ENCODE data around the gene TBC1D5.
"Not testable (repeated sequence)": the region's sequence is repeated elsewhere in the genome, so short reads cannot be mapped to it uniquely, and the experiment has no call there.

TBC1D5 gene

DNA sequence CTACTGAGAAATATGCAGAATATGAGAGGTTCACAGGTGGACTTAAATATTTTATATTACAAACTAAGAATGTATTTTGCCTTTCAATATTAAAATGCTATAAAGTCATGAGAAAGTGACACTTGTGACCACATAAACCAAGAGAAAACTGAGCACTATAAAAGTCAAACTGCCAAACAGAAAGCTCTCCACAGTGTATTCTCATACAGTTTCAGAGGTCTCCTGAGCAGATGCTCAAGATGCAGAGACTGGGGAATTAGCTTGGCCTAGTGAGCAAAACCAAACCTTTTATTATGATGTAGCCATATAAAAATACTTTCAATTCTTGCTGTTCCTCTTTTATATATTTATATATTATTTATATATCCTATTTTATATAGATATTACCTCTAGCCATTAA is 227.8 kb downstream of the TBC1D5 start:
- DNase-seq (ENCODE audit: insufficient read length, low spot score): no peak
- no peak for FAIRE-seq
- TF ChIP-seq POLR2AphosphoS5 (IDR thresholded peaks at IDR 0.05; ENCODE audit: low read depth, low read length) (no peak), PAX5 (IDR thresholded peaks at IDR 0.05; ENCODE audit: insufficient read depth, low read length, severe bottlenecking) (no peak), TAF1 (IDR thresholded peaks at IDR 0.05; ENCODE audit: low read depth, low read length) (no peak), POU2F2 (IDR thresholded peaks at IDR 0.05; ENCODE audit: low read depth, low read length) (no peak), POLR2A (IDR thresholded peaks at IDR 0.05; ENCODE audit: low read depth, low read length) (no peak), SPI1 (IDR thresholded peaks at IDR 0.05; ENCODE audit: low read depth, low read length) (no peak)

DNA sequence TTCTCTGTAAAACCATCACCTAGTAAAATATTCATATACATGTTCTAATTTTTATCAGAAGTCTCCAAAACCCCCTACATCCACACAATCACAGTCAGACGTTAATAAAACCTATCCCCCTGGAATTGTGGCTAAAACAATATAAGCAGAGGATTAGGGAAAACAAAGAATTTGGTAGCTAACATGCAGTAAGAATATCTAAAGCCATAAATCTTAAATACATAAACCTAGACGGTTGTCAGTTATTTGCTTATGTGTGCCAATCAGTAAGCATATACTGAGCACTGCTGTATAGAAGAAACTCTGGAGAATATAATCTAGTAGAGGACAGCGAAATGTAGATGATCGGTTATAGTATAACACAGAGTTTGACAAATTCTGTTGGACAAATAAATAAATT is 232.2 kb downstream of the TBC1D5 start:
- FAIRE-seq (no peak), DNase-seq (ENCODE audit: insufficient read length, low spot score) (no peak)
- TF ChIP-seq PAX5 (IDR thresholded peaks at IDR 0.05; ENCODE audit: insufficient read depth, low read length, severe bottlenecking) (no peak), POU2F2 (IDR thresholded peaks at IDR 0.05; ENCODE audit: low read depth, low read length) (no peak), TAF1 (IDR thresholded peaks at IDR 0.05; ENCODE audit: low read depth, low read length) (no peak), POLR2A (IDR thresholded peaks at IDR 0.05; ENCODE audit: low read depth, low read length) (no peak)

DNA sequence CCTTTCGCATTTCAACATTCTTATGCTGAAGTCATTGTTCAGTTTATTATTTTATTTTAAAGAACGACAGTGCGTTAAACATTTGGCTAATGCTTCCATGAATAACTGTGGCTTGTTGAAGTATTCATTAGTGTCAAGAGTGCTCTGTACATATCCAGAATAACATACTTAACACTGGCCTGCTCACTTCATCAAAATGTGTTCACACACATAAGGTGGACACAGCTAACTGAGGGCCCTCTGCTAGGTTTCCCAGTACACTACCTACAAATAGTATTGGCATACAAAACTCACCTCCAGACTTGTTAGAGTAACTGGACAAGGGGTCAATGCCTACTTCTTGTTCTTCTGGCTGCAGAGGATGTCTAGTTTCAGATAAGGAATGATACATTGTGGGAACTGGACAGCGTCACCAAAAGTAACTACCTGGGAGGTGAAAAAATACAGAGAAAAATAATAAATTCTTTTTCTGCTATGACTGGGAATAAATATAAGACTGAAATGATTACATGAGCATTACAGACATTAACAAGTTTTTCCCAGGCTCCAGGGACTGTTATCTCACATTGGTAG is 234.2 kb downstream of the TBC1D5 start:
- no peak for FAIRE-seq
- TF ChIP-seq POLR2AphosphoS5 (IDR thresholded peaks at IDR 0.05; ENCODE audit: low read depth, low read length): no peak
- TF ChIP-seq POLR2A (IDR thresholded peaks at IDR 0.05; ENCODE audit: low read depth, low read length): no peak
- no peak for TF ChIP-seq PAX5 (IDR thresholded peaks at IDR 0.05; ENCODE audit: insufficient read depth, low read length, severe bottlenecking)
- TF ChIP-seq TAF1 (IDR thresholded peaks at IDR 0.05; ENCODE audit: low read depth, low read length): no peak
- TF ChIP-seq POU2F2 (IDR thresholded peaks at IDR 0.05; ENCODE audit: low read depth, low read length): no peak
- no peak for TF ChIP-seq SPI1 (IDR thresholded peaks at IDR 0.05; ENCODE audit: low read depth, low read length)
- DNase-seq (ENCODE audit: insufficient read length, low spot score): no peak

DNA sequence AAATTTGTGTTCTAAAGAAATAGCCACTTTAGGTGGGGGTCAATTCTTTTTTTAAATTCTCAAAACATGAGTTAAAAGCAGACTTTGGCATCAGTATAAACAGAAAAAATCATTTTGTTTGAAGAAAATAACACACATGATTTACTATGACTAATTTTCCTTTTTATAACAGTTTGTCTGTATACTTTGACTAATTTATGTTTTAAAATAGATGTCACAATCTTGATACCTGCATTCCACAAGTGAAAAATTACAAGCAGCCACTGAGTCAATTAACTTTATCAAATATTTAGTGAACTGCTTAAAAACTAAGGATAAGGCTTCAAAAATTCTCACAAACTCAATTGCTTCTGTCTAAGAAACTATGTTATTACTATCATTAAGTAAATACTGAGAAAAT is 235.0 kb downstream of the TBC1D5 start:
- no peak for DNase-seq (ENCODE audit: insufficient read length, low spot score)
- FAIRE-seq: no peak
- no peak for TF ChIP-seq SPI1 (IDR thresholded peaks at IDR 0.05; ENCODE audit: low read depth, low read length)
- no peak for TF ChIP-seq PAX5 (IDR thresholded peaks at IDR 0.05; ENCODE audit: insufficient read depth, low read length, severe bottlenecking)
- no peak for TF ChIP-seq POLR2A (IDR thresholded peaks at IDR 0.05; ENCODE audit: low read depth, low read length)
- TF ChIP-seq TAF1 (IDR thresholded peaks at IDR 0.05; ENCODE audit: low read depth, low read length): no peak
- no peak for TF ChIP-seq POLR2AphosphoS5 (IDR thresholded peaks at IDR 0.05; ENCODE audit: low read depth, low read length)
- TF ChIP-seq POU2F2 (IDR thresholded peaks at IDR 0.05; ENCODE audit: low read depth, low read length): no peak

DNA sequence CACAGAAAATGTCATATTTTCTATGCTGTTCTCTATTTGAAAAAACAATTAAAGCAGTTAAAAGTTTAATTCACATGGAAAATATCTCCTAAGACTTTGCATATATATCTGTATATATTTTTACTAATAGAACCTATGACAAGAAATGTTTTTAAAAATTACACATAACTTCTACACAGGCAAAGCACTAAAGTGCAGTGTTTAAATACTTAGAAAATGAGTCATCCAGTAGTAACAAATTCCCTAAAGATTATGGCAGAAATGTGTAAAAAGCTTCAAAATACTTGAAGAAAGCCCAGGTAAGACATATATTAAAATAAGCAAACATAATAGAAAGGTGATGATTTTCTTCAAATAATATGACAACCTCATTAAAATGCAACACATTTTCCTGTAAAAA is 236.6 kb downstream of the TBC1D5 start:
- FAIRE-seq (no peak), DNase-seq (ENCODE audit: insufficient read length, low spot score) (no peak)
- no peak for TF ChIP-seq POLR2AphosphoS5 (IDR thresholded peaks at IDR 0.05; ENCODE audit: low read depth, low read length)
- TF ChIP-seq SPI1 (IDR thresholded peaks at IDR 0.05; ENCODE audit: low read depth, low read length): no peak
- TF ChIP-seq PAX5 (IDR thresholded peaks at IDR 0.05; ENCODE audit: insufficient read depth, low read length, severe bottlenecking): no peak
- TF ChIP-seq POU2F2 (IDR thresholded peaks at IDR 0.05; ENCODE audit: low read depth, low read length): no peak
- TF ChIP-seq POLR2A (IDR thresholded peaks at IDR 0.05; ENCODE audit: low read depth, low read length): no peak
- no peak for TF ChIP-seq TAF1 (IDR thresholded peaks at IDR 0.05; ENCODE audit: low read depth, low read length)

DNA sequence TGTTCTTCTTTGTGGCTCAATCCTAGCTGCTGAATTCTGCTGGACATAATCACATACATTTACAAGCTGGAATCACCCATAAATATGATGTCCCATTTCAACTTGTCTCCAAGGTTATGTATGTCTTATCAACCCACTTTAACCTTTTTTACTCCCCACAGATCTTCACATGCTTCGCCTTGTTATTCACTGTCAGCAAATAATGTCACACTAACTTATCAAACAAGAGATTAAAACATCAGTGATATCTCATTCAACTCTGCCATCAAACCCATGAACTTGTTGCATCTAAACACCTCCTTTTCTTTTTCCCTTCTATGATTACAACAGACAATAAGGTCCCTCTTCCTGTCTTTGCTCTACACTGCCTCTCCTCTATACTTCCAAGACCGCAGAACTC is 240.7 kb downstream of the TBC1D5 start:
- no peak for FAIRE-seq
- no peak for DNase-seq (ENCODE audit: insufficient read length, low spot score)
- no peak for TF ChIP-seq TAF1 (IDR thresholded peaks at IDR 0.05; ENCODE audit: low read depth, low read length)
- no peak for TF ChIP-seq SPI1 (IDR thresholded peaks at IDR 0.05; ENCODE audit: low read depth, low read length)
- TF ChIP-seq POU2F2 (IDR thresholded peaks at IDR 0.05; ENCODE audit: low read depth, low read length): no peak

DNA sequence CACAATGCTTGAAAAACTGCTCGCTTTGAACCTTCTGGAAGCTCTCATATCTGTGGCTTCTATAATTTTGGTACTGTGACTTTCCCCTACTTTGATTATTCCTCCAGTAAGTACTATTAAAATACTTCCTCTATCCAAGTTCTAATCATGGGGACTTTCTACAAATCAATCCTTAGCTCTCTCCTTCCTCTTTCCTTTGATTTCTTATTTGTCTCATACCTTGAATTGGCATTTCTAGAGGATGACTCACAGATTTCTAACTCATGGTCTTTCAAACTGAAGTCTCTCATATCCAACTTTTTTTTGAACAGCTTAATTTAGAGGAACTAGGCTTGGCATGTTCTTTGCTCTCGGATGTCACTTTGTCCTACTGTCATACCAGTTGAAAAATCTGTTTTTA is 241.8 kb downstream of the TBC1D5 start:
- no peak for TF ChIP-seq POLR2A (IDR thresholded peaks at IDR 0.05; ENCODE audit: low read depth, low read length)
- TF ChIP-seq POLR2AphosphoS5 (IDR thresholded peaks at IDR 0.05; ENCODE audit: low read depth, low read length): no peak
- TF ChIP-seq SPI1 (IDR thresholded peaks at IDR 0.05; ENCODE audit: low read depth, low read length): no peak
- no peak for TF ChIP-seq TAF1 (IDR thresholded peaks at IDR 0.05; ENCODE audit: low read depth, low read length)
- no peak for TF ChIP-seq PAX5 (IDR thresholded peaks at IDR 0.05; ENCODE audit: insufficient read depth, low read length, severe bottlenecking)
- TF ChIP-seq POU2F2 (IDR thresholded peaks at IDR 0.05; ENCODE audit: low read depth, low read length): no peak
- DNase-seq (ENCODE audit: insufficient read length, low spot score) (no peak), FAIRE-seq (no peak)

DNA sequence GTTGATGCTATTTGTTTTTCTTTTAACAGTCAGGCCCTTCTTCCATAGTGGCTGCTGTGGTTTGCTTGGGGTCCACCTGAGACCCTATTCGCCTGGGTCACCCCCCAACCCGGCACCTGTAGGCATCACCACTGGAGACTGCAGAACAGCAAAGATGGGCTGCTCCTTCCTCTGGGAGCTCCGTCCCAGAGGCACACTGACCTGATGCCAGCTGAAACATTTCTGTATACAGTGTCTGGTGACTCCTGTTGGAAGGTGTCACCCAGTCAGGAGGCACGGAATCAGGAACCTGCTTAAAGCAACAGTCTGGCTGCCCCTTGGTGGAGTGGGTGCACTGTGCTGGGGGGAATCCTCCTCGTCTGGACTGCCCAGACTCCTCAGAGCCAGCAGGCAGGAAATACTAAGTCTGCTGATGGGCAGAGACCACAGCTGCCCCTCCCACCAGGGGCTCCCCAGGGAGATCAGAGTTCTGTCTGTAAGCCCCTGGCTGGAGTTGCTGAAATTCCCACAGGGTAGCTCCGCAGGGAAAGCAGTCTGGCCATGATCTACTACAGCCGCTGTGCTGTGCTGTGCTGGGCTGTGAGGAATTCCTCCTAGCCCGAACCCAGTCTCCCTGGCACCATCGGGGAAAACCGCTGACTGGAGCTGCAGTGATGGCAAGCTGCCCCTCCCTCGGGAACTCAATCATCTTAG is 248.2 kb downstream of the TBC1D5 start:
- FAIRE-seq (no peak), DNase-seq (ENCODE audit: insufficient read length, low spot score) (no peak)
- TF ChIP-seq PAX5 (IDR thresholded peaks at IDR 0.05; ENCODE audit: insufficient read depth, low read length, severe bottlenecking) (no peak), POU2F2 (IDR thresholded peaks at IDR 0.05; ENCODE audit: low read depth, low read length) (no peak), POLR2A (IDR thresholded peaks at IDR 0.05; ENCODE audit: low read depth, low read length) (no peak), SPI1 (IDR thresholded peaks at IDR 0.05; ENCODE audit: low read depth, low read length) (no peak), TAF1 (IDR thresholded peaks at IDR 0.05; ENCODE audit: low read depth, low read length) (no peak), POLR2AphosphoS5 (IDR thresholded peaks at IDR 0.05; ENCODE audit: low read depth, low read length) (no peak)

DNA sequence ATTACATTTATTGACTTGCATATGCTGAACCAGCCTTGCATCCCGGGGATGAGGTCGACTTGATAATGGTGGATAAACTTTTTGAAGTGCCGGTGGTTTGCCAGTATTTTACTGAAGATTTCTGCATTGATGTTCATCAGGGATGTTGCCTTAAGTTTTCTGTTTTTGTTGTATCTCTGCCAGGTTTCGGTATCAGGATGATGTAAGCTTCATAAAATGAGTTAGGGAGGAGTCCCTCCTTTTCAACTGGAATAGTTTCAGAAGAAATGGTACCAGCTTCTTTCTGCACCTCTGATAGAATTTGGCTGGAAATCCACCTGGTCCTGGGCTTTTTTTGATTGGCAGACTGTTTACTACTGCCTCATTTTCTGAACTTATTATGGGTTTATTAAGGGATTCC is 250.8 kb downstream of the TBC1D5 start:
- DNase-seq (ENCODE audit: insufficient read length, low spot score) (no peak), FAIRE-seq (no peak)
- TF ChIP-seq PAX5 (IDR thresholded peaks at IDR 0.05; ENCODE audit: insufficient read depth, low read length, severe bottlenecking): no peak
- no peak for TF ChIP-seq TAF1 (IDR thresholded peaks at IDR 0.05; ENCODE audit: low read depth, low read length)
- no peak for TF ChIP-seq POLR2A (IDR thresholded peaks at IDR 0.05; ENCODE audit: low read depth, low read length)
- no peak for TF ChIP-seq POLR2AphosphoS5 (IDR thresholded peaks at IDR 0.05; ENCODE audit: low read depth, low read length)
- TF ChIP-seq SPI1 (IDR thresholded peaks at IDR 0.05; ENCODE audit: low read depth, low read length): no peak
- TF ChIP-seq POU2F2 (IDR thresholded peaks at IDR 0.05; ENCODE audit: low read depth, low read length): no peak

DNA sequence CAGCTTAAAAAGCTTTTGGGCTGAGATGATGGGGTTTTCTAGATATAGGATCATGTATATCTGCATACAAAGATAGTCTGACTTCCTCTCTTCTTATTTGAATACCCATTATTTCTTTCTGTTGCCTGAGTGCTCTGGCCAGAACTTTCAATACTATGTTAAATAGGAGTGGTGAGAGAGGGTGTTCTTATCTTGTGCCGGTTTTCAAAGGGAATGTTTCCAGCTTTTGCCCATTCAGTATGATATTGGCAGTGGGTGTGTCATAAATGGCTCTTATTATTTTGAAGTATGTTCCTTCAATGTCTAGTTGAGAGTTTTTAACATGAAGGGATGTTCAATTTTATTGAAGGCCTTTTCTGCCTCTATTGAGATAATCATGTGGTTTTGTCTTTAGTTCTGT is 251.2 kb downstream of the TBC1D5 start:
- not testable (repeated sequence) for FAIRE-seq

More for the DNA sequence above, 251.2 kb downstream of the TBC1D5 start:
- not testable (repeated sequence) for DNase-seq (ENCODE audit: insufficient read length, low spot score)
